NCI-H1092 treated with DMSO at 0.1 percent for 48 hours (cell line): Measurements from ENCODE around the gene UCP3.

Experiments
- DNase-seq: peaks from one replicate; lab custom pipeline; 2025; lab: John Stamatoyannopoulos, UW

Gene UCP3

GRCh38 chr11:74018331-74019005, 9.6 kb upstream of the UCP3 start:
- no peak for DNase-seq

GRCh38 chr11:74017631-74018030, 8.7 kb upstream of the UCP3 start:
- DNase-seq: no peak

- no peak for DNase-seq
These were observed 7.2 kb upstream of the UCP3 start for GRCh38 chr11:74015919-74016684.

DNA sequence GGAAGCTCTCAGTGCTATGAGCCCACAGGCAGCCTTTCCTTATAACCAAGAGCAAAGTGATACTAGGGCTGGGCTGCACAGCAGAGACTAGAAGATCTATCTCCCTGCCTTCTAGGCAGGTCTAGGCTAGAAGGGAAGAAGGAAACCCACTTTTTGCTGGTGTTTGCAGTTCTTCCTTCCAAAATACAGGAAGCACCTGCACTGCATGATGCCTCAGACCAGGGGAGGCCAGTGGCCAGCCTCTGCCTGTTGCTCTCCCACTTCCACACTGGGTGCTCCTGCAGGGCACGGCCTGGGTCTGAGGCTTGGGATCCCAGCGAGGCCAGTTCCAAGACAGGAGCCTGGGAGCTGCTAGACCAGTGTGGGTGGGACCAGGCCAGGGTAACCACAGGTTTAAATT, 6.0 kb upstream of the UCP3 start:
- DNase-seq: no peak

GRCh38 chr11:74013141-74013540, 4.3 kb upstream of the UCP3 start:
- no peak for DNase-seq

DNA sequence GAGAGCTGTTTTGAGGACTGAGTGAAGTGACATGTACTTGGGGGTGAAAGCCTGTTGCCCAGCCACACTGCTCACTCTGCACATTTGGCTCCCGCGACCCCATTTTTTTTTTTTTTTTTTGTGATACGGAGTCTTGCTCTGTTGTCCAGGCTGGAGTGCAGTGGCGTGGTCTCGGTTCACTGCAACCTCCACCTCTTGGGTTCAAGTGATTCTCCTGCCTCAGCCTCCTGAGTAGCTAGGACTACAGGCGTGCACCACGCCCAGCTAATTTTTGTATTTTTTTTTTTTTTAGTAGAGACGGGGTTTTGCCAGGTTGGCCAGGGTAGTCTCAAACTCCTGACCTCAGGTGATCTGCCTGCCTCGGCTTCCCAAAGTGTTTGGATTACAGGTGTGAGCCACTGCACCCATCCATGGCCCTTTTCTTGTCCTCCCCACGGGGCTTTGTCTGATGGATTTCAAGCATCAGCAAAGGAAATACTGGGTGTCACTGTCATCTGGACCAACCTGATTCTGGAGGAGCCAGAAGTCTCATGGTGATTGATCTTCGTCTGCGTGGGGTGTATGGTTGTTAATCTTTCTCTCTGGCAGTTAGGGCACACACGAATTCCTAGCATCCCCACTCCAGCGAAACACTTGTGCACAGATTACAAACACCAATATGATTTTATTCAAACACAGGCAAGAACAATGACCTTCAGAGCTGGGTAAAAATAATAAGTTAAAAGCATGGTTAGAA, 3.4 kb upstream of the UCP3 start:
- DNase-seq: no peak

DNA sequence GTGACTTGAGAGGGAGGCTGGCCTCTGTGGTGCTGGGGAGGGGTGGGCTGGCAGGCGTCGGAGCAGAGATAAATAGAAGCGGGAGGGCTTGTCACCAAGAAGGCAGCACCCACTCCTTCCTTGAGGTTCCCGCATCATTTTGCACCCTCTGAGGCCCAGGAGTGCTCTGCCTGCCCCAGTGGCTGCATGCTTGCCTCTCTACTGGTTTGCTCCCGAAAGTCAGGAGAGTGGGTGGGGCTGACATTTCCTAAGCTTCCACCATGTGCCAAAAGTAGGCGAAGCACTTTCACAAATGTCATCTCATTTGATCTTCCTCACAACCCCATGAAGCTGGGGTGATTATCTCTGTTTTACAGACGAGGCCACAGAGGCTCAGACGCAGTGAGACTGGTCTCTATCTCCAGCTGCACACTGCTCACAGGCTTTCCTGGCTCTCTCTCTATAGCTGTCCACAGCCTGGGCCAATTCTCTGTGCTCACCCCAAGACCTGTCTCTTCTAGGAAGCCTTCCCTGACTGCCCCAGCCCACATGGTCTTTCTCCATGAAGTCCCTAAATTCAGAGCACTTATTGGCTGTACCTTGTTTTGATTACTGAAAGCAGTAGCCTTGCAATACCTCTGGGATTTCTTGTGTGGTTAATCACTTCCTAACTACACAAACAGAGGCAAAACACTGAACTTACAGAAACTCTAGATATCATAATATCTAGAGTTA, 2.6 kb upstream of the UCP3 start:
- no peak for DNase-seq

- no peak for DNase-seq
These were observed 1.7 kb upstream of the UCP3 start for GRCh38 chr11:74010306-74011300.

DNA sequence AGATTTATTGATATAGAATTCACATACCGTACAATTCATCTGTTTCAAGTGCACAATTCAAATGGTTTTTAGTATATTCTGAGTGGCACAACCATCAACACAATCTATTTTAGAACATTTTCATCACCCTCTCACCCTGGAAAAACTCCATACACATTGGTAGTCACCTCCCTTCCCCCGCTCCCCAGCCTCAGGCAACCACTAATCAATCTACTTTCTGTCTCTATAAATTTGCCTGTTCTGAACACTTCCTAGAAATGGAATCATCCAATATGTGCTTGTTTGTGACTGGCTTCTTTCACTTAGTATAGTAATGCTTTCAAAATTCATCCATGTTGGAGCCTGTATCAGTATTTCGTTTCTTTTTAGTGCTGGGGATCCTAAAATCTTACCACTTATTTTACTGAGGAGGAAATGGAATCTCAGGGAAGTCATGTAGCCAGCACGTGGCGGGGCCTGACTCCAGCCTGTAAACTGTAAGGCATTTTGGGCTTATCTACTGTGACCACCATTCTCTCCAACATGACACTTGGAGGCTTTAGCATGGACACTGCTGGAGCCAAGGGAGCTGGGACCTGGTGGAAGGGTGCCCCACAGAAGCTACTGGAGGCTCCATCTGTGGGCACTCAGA, 905 bp upstream of the UCP3 start:
- no peak for DNase-seq

- no peak for DNase-seq
These were observed 304 bp upstream of the UCP3 start for GRCh38 chr11:74009230-74009547.

- DNase-seq: no peak
These were observed 1.1 kb downstream of the UCP3 start for GRCh38 chr11:74007691-74008372.

DNA sequence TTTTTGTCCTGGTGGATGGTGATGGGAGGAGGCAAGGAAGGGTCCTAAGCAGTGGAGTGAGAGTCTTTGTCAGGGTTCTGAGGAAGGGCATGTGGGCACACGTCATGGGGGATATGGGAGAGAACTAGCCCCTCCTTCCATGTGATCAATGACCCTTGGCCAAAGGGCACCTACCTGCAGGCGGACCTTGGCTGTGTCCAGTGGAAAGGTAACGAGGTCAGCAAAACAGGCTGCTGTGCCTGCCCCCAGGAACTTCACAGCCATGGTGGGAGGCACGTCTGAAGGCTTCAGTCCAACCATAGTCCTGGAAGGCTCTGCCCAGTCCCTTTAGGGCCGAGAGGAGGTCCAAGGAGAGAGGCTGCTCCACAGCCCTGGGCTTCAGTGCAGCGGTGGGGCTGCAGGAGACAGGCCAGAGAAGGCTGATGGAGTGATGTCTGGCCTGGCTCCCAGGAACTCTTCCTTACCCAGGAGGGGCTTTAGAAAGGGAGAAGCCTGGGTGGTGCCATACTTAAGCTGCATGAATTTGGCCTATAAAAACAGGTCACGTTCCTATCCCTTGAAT, 2.1 kb downstream of the UCP3 start:
- DNase-seq: no peak

DNA sequence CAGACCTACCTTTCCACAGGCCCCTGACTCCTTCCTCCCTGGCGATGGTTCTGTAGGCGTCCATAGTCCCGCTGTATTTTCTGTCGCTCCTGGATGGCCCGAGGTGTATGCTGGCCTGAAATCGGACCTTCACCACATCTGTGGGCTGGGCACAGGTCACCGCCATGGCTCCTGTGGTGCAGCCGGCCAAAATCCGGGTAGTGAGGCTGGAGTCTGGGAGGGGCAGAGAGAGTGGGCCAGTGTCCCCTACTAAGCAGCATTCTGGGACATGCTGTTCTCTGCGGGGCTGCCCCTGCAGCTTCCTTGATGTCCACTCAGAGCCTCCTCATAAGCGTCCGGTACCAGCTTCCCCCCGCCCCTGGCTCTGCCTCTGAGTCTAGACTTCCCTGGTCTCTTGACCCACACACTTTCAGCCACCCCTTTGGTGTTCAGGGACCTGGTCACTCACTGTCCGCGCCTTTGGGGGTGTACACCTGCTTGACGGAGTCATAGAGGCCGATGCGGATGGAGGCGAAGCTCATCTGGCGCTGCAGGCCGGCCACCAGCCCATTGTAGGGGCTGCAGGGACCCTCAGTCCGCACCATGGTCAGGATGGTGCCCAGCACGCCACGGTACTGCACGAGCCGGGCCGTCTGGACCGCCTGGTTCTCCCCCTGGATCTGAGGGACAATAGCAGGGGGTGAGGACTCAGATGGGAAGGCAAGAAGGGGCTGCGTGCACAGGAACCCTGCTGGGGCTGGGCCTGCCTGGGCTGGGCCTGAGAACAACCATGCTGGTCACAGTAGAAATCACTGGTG, 3.0 kb downstream of the UCP3 start:
- no peak for DNase-seq

- no peak for DNase-seq
These were observed 3.9 kb downstream of the UCP3 start for GRCh38 chr11:74004759-74005615.

GRCh38 chr11:74004046-74004695, 4.7 kb downstream of the UCP3 start:
- DNase-seq: no peak

DNA sequence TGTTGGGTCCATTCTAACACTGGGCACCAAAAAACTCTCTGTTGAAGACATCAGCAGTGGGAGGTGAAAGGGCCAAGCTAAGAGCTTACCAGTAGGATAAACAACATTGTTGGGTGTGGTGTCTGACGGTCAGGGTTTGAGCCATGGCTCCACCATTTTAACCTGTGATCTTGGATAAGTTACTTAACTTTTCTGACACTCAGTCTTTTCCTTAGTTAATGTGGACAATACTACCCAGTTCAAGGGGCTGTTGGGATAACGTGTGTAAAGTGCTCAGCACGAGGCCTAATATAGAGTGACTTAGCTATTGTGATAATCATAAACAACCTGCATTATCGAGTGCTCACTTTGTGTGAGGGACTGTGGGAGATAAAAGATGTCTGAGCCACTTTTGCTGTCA, 6.1 kb downstream of the UCP3 start:
- no peak for DNase-seq

DNA sequence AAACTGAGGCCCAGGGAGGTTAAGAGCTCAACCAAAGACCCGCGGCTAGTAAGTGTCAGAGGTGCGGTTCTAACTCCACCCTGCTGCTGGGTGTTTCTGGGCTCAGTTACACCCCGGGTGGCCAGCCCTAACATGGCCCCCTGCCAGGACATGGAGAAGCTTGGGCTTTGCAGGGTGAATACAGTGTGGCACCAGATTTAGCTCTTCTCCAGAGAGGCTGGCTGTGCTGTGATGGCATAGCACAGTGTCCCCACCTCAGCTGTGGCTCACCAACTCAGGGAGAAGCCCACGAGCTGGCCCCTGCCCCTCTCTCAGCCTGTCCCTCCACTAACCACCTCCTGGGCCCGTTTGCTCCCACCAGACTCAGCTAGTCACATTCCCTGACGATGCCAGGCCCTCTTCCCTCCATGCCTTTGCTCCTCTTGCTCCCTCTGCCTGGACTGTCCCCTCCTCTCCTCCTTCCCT, 7.0 kb downstream of the UCP3 start:
- DNase-seq: no peak
